GM21825 (cell line): ENCODE measurements around the gene CCDC88A.

ENCODE experiments used
- ATAC-seq: cut with Tn5 transposase; IDR thresholded peaks from one replicate; pipeline ENCODE4 v1.9.1; 2021; ENCODE audit warnings: mild to moderate bottlenecking, moderate library complexity; ENCODE audit not compliant: unreplicated experiment

CCDC88A gene

DNA sequence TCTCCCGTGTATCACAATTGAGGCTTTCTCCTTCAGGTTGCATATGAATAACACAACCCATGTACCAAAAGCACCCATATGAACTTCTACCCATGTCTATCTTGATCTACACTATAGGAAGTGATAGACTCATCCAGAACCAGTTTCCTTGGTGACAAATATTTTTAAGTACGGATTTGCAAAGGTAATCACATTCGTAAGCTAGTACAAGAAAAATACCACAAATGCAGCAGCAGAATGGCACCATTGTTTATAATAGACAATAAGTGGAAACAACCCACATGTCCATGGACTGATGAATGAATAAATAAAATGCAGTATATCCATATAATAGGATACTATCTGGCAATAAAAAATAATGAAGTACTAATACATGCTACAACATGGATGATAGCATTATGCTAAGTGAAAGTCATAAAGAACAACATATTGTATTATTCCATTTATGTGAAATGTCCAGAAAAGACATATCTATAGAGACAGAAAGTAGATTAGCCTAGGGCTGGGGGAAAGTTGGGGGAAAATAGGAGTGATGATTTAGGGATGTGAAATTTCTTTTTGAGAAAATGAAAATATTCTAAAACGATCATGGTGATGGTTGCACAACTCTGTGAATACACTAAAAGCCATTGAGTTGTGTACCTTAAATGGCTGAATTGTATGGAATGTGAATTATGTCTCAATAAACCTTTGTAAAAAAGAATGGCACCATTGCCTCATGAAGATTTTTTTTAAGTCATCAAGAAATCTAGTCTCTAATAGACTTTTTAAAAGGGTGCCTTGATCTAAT, 3.4 kb upstream of the CCDC88A start:
- ATAC-seq: no peak

DNA sequence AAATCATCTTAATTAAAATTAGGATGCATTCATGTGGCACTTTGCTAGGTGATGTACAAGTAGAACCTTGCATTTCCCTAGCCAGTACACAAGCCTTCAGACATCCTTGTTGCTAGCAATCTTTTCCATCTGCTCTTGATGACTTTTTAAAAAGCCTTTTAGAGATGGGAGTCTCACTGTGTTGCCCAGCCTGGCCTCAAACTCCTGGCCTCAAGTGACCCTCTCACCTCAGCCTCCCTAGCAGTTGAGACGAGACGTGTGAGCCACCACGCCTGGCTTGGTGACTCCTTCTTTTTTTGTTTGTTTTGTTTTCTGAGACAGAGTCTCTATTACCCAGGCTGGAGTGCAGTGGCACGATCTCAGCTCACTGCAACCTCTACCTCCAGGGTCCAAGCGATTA, 1.7 kb upstream of the CCDC88A start:
- ATAC-seq: no peak

DNA sequence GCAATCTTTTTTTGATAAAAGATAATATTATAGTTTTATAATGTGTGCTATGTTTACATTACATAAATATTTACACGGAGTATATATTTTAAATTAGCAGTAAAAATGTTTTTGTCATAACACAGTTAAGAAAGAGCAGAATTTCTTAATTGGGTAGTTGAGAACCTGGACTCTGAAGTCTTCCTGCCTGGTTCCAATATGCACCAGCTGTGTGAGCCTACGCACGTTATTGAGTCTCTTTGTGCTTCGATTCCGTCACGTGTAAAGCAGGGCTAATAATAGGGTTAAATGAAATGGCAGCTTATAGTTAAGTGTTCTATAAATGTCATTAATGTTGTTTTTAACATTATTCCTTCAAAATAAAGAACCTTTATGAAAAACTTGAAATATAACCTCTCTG, 1.2 kb upstream of the CCDC88A start:
- no peak for ATAC-seq

DNA sequence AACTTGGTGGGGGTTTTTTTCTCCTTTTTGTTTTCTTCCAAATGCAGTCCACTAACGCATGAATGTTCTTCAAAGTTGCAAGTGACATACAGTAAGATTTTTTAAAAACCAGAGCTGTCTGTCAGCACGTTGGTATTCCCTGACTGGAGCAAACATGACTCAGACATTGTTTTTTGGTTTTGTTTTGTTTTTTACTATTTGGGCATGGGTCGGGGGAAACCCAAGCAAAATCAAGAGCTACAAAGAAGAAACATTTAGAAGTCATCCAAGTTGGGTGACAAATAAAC, 726 bp upstream of the CCDC88A start:
- ATAC-seq: no peak

DNA sequence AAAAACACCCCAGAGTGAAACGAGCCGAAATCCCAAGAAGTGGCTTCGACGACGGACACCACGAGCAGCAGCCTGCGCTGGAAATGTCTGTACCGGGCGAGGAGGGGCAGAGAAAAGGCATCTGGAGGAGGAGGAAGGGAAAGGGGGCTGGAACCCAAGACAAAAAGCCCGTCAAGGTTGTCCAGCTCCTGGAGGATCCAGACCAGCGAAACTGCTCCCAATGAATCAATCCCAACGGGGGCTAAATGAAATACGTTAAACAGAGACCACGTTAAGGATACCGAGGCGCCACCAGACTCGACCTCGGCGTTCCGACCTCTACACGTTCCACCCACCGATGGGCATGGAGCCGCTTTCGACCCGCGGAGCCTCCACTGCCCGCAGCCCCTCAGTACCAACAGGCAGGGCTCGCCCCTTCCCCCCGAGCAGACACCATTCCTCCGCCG, 400 bp downstream of the CCDC88A start:
- peak; percentile 12 for ATAC-seq

DNA sequence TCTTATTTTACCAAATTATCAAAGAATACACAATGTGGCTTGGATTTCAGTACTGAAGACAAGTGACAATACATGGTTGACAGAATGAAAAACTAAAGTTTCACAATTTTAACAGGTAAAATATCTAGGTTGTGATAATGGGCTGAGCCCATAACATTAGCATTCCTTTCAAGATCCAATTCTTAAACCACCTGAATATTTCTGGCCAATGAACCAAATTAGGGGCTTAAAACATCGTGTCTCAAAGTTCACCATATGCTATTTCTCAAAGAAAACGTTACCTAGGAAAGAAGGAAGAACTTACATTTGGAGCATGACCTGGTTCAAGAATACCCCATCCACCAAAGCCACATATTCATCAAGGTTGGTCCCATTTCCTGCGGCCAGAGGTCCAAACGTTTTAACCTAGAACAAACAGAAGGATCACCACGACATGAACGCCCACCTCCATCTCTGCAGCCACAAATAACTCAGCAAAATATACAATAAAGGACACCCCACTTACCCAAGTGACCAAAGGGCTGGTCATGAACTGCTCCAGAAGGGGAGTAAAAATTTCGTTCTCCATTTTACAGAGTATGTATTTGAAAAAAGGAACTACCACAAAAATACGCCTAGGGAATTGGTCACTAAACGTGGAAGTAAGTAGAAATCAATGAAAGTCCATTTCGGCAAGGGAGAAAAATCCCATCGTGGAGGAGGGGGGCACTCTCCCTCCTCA, 984 bp downstream of the CCDC88A start:
- no peak for ATAC-seq

DNA sequence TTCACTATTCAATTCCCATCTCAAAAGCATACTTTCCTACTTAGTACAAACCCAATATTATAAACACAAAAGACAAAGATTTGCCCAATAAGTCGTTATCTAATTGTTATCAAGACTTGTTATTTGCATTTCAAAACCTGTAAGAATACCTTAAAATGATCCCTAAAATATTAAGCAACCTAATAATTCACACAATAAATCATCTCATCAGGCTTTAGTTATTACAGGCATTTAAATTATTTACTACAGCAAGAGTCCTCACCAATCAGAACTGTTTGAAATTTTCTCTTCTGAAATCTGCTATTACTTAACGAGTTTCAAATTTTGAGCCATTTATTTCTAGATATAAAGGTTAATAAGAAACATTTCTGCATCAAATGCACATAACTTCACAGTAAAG, 1.6 kb downstream of the CCDC88A start:
- ATAC-seq: no peak

DNA sequence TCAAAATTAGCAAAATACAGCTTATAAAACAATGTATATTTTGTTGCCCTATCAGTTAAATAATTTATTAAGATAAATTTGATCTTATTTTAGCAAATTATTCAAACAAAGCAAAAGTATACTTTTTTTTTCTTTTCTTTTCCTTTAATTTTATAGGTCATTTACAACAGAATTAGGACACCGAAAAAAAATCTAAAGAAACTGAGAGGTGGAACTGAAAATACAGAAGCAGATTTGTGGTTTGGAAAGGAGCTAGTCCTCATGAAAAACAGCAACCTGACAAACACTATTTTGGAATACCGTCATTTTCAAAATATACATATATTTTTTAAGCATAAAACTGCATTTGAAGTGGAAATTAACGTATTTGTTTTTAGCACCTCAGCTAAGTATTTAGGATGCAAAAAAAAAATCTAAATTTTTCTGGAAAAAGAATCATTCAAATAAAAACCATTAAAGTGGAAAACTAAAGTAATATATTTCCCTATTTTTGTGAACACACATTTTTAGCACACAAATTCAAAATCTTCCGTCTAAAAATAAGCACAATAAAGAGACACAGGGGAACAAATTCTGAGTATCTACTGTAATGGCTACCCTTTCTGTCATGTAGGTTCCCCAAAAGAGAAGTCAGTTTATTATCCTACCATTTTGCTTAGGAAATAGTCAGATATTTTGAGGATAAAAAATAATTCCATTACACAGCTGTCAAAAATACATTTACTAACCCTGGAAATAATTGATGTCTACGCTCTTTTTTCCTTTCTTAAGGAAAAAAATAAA, 2.7 kb downstream of the CCDC88A start:
- ATAC-seq: no peak

DNA sequence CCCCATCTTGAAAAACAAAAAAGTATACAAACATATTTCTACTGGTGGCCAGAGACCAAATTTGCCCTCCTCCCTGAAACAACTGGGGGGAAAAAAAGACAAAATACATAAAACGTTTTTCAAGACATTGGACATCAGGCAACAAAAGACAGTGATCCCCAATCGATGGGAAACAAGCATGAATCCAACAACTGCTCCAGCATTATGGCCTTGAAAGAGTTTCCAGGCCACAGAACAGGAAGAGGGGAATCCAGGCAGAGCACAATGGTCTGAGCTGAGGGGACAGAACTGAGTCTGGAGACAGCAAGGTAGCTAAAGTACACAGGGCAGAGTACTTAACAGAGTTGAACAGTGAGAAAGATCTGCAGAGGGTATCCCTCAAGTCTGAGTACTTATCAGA, 4.4 kb downstream of the CCDC88A start:
- ATAC-seq: no peak

DNA sequence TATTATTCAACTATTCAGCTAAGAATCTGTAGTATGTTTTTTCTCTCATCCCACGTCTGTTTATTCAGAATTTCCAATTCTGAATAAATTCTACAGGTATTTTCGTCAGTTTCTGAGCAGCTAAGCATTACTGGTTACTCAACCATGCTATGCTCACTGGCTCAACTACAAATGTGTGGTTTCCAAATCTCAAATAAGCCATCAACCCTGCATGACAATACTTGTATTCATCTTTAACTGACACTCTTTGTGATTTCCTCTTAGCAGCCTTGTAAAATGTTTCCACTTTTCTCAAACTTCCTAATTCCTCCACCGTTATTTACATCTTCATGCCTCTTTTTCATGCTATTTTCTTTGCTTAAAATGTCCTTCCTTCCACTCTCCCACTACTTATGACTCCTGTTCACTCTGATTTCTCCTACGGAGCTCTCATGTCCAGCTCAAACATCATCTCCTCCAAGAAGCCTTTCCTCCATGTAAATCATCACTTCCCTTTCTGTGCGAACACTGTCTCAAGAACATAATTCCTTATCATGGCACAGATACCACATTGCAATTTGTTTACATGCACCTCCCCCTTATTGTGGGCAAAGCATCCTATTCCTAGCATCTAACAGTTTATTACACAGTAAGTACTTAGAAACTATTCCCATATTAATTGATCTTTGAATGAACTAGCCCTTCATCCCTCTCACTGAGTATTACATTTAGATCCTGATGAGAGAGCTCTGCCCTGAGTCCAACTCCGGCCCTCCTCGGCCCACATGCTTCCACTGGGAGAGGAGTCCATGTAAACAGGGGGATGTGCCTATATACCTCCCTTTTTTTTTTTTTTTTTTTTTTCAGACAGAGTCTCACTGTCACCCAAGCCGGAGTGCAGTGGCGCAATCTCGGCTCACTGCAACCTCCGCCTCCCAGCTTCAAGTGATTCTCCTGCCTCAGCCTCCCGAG, 10.5 kb downstream of the CCDC88A start:
- ATAC-seq: no peak

DNA sequence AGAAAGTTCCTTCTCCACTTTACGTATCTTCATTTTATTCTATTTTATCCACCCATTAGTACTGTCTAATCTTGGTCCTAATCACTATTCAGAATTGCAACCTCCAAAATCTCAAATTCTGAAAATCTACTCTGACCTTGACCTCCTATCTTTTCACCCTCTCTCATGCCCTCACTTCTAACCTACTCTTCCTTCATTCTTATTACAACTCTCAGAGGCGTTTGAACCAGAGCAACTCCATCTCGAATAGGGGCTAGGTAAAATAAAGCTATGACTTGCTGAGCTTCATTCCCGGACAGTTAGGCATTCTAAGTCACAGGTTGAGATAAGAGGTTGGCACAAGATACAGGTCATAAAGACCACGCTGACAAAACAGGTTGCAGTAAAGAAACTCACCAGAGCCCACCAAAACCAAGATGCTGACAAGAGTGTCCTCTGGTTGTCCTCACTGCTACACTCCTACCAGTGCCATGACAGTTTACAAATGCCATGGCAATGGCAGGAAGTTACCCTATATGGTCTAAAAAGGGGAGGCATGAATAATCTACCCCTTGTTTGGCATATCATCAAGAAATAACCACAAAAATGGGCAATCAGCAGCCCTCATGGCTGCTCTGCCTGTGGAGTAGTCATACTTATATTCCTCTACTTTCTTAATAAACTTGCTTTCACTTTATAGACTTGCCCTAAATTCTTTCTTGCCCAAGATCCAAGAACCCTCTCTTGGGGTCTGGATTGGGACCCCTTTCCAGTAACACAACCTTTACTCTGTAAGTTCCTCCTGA, 11.4 kb downstream of the CCDC88A start:
- ATAC-seq: no peak

DNA sequence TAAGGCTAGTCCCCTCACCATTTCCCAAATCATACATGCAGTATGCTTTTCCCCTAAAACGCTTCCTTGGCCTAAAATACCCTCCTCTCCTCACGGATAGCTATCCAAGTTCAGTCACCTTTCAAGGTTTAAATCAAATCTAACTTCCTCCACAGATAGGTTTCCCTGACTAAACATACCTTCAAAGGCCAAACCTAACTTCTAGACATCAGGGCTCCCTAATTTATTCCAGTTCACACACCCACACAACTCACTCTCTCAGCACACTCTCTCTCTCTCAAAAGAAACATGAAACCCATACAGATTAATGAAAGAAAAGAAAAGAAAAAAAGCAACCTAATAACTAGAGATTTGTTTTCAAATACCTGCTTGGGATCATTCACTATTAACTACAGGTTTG, 14.5 kb downstream of the CCDC88A start:
- no peak for ATAC-seq

DNA sequence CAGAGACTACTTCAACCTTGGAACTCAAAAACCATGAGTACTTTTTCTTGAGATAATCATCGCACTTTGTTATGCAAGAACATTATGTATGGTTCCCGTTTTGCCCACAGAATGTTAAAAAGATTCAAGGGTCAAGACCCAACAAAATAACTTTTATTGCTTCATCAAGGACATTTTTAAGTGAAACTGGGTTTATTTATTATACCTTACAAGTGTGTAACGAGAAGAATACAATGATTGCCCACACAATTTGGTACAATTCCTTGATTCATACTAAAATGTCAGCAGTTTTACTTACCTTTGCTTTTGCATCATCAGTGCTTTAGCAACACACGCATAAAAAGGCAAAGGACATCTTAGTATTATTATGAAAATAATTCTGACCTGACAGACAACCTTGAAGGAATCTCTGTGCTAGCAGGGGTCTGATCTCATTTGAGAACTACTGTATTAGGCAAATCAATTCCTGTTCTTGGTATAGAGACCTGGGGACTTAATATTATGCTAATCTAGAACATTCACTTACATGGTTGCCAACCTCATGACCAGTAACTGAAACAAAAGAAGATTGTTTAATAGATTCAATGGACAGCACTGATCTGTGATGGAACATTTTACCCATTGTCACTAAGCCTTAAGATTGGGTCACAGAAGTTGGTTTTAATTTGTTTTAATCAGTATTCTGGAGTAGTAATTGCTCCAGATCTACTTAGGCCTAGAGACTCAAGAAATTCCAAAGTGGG, 16.2 kb downstream of the CCDC88A start:
- no peak for ATAC-seq

DNA sequence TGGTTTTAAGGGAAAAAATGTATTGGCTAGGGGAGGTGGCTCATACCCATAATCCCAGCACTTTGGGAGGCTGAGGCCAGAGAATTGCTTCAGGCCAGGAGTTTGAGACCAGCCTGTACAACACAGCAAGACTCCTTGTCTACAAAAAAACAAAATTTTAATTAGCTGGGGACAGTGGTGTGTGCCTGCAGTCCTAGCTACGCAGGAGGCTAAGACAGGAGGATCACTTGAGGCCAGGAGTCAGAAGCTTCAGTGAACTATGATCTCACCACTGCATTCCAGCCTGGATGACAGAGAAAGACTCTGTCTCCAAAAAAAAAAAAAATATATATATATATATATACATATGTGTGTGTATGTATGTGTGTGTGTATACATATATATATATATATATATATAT, 18.5 kb downstream of the CCDC88A start:
- no peak for ATAC-seq

DNA sequence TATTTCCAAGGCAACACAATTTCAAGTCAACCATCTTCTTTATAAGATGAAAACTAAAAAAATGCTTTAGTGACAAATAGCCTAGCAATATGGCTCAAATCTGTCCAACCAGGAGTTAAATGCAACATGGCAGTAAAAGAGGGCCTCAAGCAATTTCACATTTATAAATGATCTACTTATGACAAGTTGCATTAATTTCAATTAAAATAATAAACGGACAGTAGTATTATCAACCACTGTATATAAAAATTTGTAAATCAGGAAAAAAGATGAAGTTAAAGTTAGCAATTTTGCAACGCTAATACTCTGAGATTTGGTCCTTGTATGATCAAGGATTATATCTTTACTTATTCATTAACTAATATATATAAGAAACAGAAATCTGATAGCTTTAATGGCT, 19.3 kb downstream of the CCDC88A start:
- ATAC-seq: no peak

DNA sequence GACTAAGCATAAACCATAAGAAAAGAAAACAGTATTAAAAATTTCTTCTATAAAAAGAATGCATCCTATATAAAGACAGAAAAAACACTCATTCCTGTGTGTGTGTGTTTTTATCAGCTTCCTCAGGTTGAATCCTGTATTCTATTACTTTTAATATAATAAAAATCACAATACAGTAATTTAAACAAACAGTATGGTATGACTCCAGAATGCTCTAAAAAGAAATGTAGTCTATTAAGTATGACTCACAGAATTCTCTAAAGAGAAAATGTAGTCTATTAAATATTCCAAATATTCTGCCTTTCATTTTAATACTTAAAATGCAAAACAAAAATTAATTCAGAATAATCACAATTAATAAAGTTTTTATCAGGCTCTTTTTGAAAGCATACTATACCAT, 19.8 kb downstream of the CCDC88A start:
- no peak for ATAC-seq

DNA sequence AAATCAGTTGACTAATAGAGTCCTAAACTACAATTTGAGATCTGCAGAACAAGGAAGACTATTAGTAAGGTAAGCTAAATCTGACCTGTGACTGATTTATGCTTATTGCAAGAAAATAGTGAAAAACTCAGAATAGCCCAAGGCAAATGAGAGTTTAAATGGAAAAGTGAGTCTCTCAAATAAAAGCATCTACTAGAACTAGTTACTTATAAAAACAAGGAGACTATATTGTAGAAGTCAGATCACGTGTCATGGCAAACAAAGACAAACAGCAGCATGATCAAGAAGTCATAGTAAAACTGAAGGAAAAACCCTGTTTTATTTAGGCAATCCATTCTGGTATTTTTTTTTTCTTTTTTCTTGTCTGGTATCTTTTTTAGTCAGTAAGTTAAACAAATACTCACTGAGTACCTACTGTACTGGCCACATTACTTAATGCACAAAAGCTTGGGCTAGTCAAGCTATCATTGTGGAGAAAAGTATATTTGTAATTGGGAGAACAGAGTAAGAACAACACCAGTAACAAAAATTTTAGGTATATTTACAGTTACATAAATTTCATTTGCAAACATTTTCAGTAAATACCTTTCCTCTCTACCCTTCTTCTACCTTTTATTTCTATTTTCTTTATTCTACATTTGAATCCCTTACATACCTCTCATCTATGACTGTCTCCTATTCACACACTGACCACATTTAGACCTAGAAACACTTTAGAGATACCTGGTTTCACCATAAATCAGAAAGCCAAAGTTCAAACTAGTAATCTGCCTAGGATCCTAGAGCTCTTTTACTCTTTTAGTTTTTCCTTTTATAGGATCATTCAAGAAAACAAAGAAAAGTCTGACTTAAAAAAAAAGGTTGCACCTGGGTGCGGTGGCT, 23.7 kb downstream of the CCDC88A start:
- ATAC-seq: no peak

DNA sequence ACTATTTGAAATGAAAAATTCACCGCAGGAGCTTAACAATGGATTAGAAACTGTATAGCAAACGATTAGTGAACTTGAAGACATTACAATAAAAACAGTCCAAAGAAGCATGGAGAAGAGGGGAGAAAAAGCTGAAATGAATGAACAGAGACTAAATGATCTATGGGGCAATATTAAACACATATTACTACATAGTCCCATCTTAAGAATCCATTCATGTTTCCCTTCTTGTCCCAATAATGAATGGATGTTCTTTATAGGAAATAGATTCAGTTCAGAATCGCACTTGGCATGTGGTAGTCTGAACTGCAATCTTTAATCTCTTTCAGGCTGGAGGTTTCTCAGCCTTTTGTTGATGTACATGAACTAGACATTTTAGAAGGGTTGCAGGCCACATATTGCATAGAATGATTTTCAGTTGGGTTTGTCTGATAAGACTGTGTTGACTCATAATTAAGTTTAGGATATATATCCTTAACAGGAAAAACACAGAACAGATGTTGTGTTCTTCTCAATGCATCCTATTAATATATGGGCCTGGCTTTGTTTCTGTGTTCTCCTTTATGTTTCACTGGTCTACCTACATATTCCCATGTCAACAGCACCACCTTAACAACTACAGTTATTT, 27.9 kb downstream of the CCDC88A start:
- ATAC-seq: no peak
